Large intestine (tissue), 3 donors: ENCODE results near the gene ARHGEF11. TPM values are rescaled to one million over a fixed set of nuclear protein-coding genes. Genes with fewer than 3 reads are reported as not detected.

ENCODE experiments used
- DNase-seq, 2 donors: peaks; one replicate each; pipeline versions ENCODE4 v3.0.0 to v3.0.0-alpha.2; 2013
- H3K27ac ChIP-seq: one replicate; pipeline ENCODE4 v1.5.1; 2013; ENCODE audit warnings: low read length
- H3K27me3 ChIP-seq: 2 replicates; pipeline ENCODE4 v1.6.1; 2013; ENCODE audit warnings: low read length; ENCODE audit not compliant: control insufficient read depth, insufficient read depth
- H3K36me3 ChIP-seq: 2 replicates; pipeline ENCODE4 v1.6.1; 2013; ENCODE audit warnings: low read length; ENCODE audit not compliant: control insufficient read depth, insufficient read depth
- H3K4me1 ChIP-seq: one replicate; pipeline ENCODE4 v1.6.1; 2013; ENCODE audit warnings: low read length; ENCODE audit not compliant: control insufficient read depth, insufficient read depth
- H3K4me3 ChIP-seq: one replicate; pipeline ENCODE4 v1.5.1; 2013; ENCODE audit warnings: low read length
- H3K9me3 ChIP-seq: one replicate; pipeline ENCODE4 v1.6.1; 2013; ENCODE audit warnings: mild to moderate bottlenecking, low read depth, low read length, moderate library complexity; ENCODE audit not compliant: control insufficient read depth
- WGBS: methylation state at CpG from one replicate; pipeline ENCODE4 v1.1.5; 2013; ENCODE audit warnings: low lambda C conversion rate; ENCODE audit not compliant: insufficient coverage; 5-methylcytosine and 5-hydroxymethylcytosine counted together
- polyA plus RNA-seq: library from polyadenylated mRNA; unstranded; fragments of 120-200 nt; gene quantifications from one replicate; pipeline ENCODE4 v1.2.1, GENCODE V29; 2013

ARHGEF11 gene
- polyA plus RNA-seq, 1 donor = 34.0 TPM

DNA sequence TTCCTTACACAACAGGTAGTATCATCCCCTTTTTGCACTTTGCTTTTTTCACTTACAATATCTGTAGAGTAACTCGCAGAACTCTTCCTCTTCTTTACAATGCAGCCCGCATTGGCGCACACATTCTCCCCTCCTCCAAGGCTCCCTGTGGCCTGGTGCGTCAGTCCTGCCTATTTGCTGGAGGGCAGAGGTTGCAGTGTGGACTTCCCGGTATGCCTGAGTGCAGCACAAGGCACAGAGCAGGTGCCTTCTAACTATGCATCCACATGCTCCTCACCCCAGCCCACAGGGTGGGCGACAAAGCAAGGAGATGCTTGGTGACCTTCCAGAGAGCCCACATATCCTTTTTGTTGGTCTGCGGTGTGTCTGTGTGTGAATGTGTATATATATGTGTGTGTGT lies 53.3 kb downstream of the ARHGEF11 start:
- WGBS = no CpG with 5 or more reads among the region's 7 CpGs
- peak overlapping the region; percentile 56 for H3K27ac ChIP-seq
- no peaks in the 10 kb centered on the region for H3K27me3 ChIP-seq
- peaks cover 26% of the 10 kb centered on the region for H3K4me1 ChIP-seq
- no peaks in the 10 kb centered on the region for H3K36me3 ChIP-seq
- no peaks in the 10 kb centered on the region for H3K9me3 ChIP-seq
- DNase-seq = peak; percentile 71 to 82
- no peak overlapping the region for H3K4me3 ChIP-seq

DNA sequence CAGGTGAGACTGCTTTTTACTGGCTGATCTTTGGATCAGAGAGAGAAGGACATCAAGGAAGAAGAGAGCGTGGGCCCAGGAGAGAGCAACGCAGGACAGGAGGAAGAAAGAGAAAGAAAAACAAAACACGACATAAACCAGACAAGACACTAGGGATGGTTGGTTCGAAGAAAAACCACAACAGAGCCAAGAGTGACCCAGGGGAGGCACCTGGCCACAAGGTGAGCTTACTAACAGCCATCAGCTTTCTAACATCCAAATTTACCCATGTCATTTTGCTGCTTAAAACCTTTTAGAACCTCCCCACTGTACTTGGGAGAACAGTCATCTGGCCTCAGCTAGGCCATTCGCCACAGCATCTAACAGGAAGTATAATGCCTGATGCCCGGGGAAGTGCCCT lies 57.8 kb downstream of the ARHGEF11 start:
- Histone ChIP-seq H3K9me3 (no peaks in the 10 kb centered on the region), H3K27me3 (no peaks in the 10 kb centered on the region), H3K27ac (no peak overlapping the region), H3K36me3 (peaks cover 30% of the 10 kb centered on the region), H3K4me3 (no peak overlapping the region), H3K4me1 (peaks cover 8% of the 10 kb centered on the region)
- DNase-seq = no peak
- 100% methylated on average over 3 of the region's 6 CpGs for WGBS

DNA sequence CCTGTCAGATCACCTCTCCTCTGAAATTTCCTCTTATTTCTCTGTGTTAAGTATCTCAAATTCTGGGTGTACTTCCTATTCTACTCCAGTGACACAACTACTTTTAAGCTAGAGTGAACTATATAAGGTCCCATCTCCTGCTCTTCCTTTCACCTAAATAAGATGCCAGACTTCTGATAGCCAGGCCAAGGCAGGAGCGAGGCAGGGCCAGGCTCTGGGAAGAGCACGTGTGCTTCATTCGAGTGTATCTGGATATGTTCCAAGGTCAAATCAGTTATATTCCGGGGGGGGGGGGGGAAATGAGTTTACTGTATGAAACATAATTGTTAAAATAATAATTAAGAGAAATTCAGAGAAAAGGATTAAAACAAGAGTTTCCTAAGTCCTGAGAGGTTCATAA lies 65.0 kb downstream of the ARHGEF11 start:
- Histone ChIP-seq H3K9me3 (no peaks in the 10 kb centered on the region), H3K36me3 (peaks cover 64% of the 10 kb centered on the region), H3K27ac (no peak overlapping the region), H3K27me3 (no peaks in the 10 kb centered on the region), H3K4me3 (no peak overlapping the region), H3K4me1 (no peaks in the 10 kb centered on the region)
- 40% methylated on average over 1 of the region's 4 CpGs for WGBS
- DNase-seq = no peak

DNA sequence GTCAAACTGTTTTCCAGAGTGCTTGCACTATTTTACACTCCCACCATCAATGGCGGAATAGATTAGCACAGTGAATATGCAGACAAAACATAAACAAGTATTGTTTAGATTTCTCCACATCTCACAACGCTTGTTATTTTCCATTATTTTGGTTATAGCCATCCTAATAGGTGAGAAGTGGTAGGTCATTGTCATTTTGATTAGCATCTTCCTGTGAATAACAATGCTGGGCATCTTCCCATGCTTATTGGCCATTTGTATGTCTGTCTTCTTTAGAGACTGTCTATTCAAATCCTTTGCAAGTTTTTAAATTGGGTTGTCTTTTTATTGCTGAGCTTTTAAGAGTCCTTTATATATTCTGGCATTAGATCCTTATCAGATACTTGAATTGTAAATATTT lies 70.5 kb downstream of the ARHGEF11 start:
- H3K36me3 ChIP-seq = peaks cover 68% of the 10 kb centered on the region
- DNase-seq = no peak
- no peak overlapping the region for H3K27ac ChIP-seq
- no peaks in the 10 kb centered on the region for H3K4me1 ChIP-seq
- H3K4me3 ChIP-seq = no peak overlapping the region
- 38% methylated on average over 1 of the region's 2 CpGs for WGBS
- H3K27me3 ChIP-seq = no peaks in the 10 kb centered on the region
- H3K9me3 ChIP-seq = no peaks in the 10 kb centered on the region

DNA sequence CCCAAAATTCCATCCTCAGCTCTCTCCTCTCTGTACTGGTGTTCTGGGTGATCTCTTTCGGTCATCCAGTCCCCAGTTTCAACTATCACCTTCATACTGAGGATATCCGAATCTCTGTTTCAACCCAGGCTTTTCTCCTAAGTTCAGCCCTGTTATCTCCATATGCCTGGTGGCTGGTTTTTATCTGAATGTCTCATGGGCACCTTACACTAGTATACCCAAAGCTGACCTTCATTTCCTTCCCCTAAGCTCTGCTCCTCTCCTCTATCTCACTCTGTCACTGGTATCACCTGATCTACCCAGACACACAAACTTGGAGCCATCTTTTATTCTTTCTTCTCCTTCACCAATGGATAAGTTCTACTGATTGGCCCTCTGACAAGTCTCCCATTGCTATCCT lies 72.1 kb downstream of the ARHGEF11 start:
- 100% methylated on average over 2 of the region's 2 CpGs for WGBS

DNA sequence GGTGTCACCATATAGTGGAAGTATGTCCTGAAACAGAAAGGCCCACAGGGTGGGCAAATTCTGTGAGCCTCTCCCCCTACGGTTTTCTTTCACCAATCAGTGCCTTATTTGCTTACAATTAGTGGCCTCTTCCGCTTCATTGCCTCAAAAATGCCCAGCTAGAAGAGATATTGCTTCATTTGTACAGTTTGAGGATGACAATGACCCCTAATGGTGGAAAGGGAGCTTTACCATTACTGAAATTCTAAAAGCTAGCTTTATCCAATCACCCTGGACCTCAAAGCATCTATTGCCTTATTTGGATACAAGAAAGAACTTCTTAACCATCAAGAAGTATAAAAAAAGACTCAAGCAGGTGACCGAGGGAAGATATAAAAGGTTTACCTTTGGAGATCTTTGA lies 75.5 kb downstream of the ARHGEF11 start:
- Histone ChIP-seq H3K4me1 (no peaks in the 10 kb centered on the region), H3K9me3 (no peaks in the 10 kb centered on the region), H3K27me3 (no peaks in the 10 kb centered on the region), H3K4me3 (no peak overlapping the region), H3K36me3 (peaks cover 73% of the 10 kb centered on the region), H3K27ac (no peak overlapping the region)
- WGBS = 100% methylated on average over 2 of the region's 3 CpGs
- no peak for DNase-seq

More for the DNA sequence above, 72.1 kb downstream of the ARHGEF11 start:
- Histone ChIP-seq H3K9me3 (no peaks in the 10 kb centered on the region), H3K4me3 (no peak overlapping the region), H3K4me1 (no peaks in the 10 kb centered on the region), H3K27ac (no peak overlapping the region), H3K36me3 (peaks cover 79% of the 10 kb centered on the region), H3K27me3 (no peaks in the 10 kb centered on the region)
- no peak for DNase-seq

DNA sequence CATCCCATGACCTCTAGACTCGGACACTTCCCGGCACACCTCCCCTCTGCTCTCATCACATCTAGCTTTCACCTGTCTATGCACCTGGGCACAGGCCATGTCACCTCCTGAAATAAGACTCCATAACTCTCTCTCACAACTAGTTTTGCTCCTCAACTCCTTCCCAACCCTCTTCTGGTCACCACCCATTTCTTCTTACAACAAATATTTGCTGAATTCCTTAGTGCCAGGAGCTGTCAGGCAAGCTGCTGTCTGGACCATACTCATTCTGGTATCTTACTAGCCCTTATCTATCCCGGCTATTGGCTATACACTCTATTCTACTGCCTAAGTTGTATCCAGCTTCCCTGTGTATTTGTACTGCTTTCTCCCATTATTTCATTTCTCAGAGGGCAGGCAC lies 76.0 kb downstream of the ARHGEF11 start:
- H3K36me3 ChIP-seq = peaks cover 71% of the 10 kb centered on the region
- no peaks in the 10 kb centered on the region for H3K4me1 ChIP-seq
- no peak overlapping the region for H3K27ac ChIP-seq
- DNase-seq = no peak
- no peaks in the 10 kb centered on the region for H3K9me3 ChIP-seq
- WGBS = no CpG with 5 or more reads among the region's 3 CpGs
- H3K27me3 ChIP-seq = no peaks in the 10 kb centered on the region
- H3K4me3 ChIP-seq = no peak overlapping the region

DNA sequence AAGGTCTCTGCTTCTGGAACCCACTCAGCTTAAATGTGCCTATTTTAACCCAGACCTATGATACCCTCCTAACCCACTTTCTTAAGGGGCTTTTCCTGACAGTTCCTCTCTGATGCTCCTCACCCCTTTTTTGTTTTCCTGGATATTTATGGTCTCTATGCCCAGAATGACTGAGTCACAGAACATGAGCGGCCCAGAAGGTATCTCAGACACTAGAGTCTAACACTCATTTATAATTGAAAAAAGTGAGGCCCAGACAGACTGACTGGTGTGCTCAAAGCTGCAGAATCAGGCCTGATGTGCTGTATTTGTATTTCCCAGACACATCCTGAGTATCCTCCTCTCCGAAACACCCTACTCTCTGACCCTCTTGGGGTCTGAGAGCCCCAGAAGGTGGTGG lies 81.1 kb downstream of the ARHGEF11 start:
- Histone ChIP-seq H3K4me1 (no peaks in the 10 kb centered on the region), H3K9me3 (no peaks in the 10 kb centered on the region), H3K36me3 (peaks cover 74% of the 10 kb centered on the region), H3K27me3 (no peaks in the 10 kb centered on the region), H3K4me3 (no peak overlapping the region), H3K27ac (no peak overlapping the region)
- 100% methylated on average over 1 of the region's 2 CpGs for WGBS
- DNase-seq = no peak

DNA sequence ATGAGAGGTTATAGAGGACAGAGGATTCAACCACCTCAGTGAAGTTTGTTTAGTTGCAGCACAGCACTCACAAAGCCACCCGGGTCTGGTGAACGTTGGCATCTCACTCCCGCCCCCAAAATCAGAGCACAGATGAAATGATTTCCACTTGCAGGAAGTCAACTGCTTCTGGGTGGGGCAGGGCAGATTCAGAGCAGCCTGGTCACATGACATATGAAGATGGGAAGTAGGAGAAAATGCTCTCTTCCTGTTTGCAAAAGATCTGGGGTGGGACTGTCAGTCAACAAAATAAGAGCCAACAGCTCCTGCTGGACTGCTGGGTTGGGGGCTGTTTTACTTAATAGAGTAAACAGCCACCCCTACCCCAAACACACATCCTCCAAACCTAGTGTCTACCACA lies 81.9 kb downstream of the ARHGEF11 start:
- peaks cover 74% of the 10 kb centered on the region for H3K36me3 ChIP-seq

DNA sequence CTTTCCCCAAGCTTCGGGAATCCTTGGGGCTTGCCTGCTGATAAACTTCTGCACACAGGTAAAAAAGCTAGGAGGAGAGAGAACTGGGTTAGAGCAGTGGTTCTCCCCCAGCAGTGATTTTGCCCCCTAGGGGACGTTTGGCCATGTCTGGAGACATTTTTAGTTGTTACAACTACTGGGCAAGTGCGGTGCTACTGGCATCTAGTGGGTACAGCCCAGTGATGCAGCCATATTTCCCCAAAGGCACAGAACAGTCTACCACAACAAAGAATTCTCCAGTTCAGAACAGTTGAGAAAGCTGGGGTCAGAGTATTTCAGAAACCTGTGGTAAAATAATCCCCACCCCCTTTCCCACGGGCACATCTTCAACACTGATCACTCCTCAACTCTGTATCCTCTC lies 83.8 kb downstream of the ARHGEF11 start:
- H3K36me3 ChIP-seq = peaks cover 81% of the 10 kb centered on the region
- no peak overlapping the region for H3K27ac ChIP-seq
- no peak overlapping the region for H3K4me3 ChIP-seq
- 80% methylated on average over 1 of the region's 4 CpGs for WGBS
- H3K4me1 ChIP-seq = peaks cover 8% of the 10 kb centered on the region
- DNase-seq = no peak
- no peaks in the 10 kb centered on the region for H3K9me3 ChIP-seq
- no peaks in the 10 kb centered on the region for H3K27me3 ChIP-seq

More for the DNA sequence above, 81.9 kb downstream of the ARHGEF11 start:
- Histone ChIP-seq H3K4me1 (no peaks in the 10 kb centered on the region), H3K27me3 (no peaks in the 10 kb centered on the region), H3K27ac (no peak overlapping the region), H3K4me3 (no peak overlapping the region), H3K9me3 (no peaks in the 10 kb centered on the region)
- DNase-seq = no peak
- no CpG with 5 or more reads among the region's 3 CpGs for WGBS

DNA sequence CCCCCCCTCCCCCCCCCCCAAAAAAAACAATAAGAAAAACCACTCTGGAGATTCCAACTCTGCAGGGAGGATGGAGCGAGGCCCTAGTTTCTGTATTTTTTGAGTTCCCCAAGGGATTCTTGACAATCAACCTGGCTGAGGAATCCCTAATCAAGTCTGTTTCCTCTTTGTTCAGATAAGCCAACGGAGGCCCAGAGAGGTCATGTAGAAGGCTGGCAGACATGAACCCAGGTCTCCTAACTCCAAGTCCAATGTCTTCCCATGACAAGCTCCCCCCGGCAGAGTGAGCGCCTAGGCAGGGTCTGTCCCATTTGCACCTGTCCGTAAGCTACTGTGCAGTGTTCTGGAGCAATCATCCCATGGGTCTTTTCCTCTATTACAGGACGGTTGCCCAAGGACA lies 85.6 kb downstream of the ARHGEF11 start:
- H3K36me3 ChIP-seq = peaks cover 90% of the 10 kb centered on the region
- no peak overlapping the region for H3K27ac ChIP-seq
- no peaks in the 10 kb centered on the region for H3K27me3 ChIP-seq
- no CpG with 5 or more reads among the region's 6 CpGs for WGBS
- H3K9me3 ChIP-seq = no peaks in the 10 kb centered on the region
- peaks cover 14% of the 10 kb centered on the region for H3K4me1 ChIP-seq
- no peak for DNase-seq
- no peak overlapping the region for H3K4me3 ChIP-seq
